ENCODE data around the gene MRPL50. TPM values are rescaled to one million over a fixed set of nuclear protein-coding genes. Genes with fewer than 3 reads are reported as not detected.

The MRPL50 gene
- 14.2 and 14.8 TPM in 2 replicates for total RNA-seq

- Mint-ChIP-seq H3K27me3 (ENCODE audit: low read depth) (no peaks in the 10 kb centered on the region), H3K27ac (peak within 1 kb of the TSS; percentile 96), H3K9me3 (peaks cover 43% of the 10 kb centered on the region), H3K4me1 (ENCODE audit: low read depth) (peaks cover 41% of the 10 kb centered on the region), H3K4me3 (ENCODE audit: low read depth) (peak within 1 kb of the TSS; percentile 94), H3K36me3 (ENCODE audit: low read depth) (peaks cover 77% of the 10 kb centered on the region)
- DNase-seq (ENCODE audit: low spot score), result peak; percentile 95
- intact Hi-C loops (cut with micrococcal nuclease), result loop anchor here (1.0 to 10.0 kb wide), 3 partner anchors 135 to 1043 kb away; partner anchors contain the start of genes RNF20 and TEX10
Observed at GRCh38 chr9:101398068-101398929, at the start of gene MRPL50, which contains the start of gene ZNF189. Gene MRPL50 (minus strand): TSS chr9:101398618. CDS start chr9:101398592, 26 bp downstream. Gene ZNF189 (plus strand): TSS chr9:101398851. CDS start chr9:101399157, 306 bp downstream.

GRCh38 chr9:101446732-101447131 lies 48.3 kb upstream of the MRPL50 start:
- no peak overlapping the region for H3K27ac Mint-ChIP-seq
- H3K27me3 Mint-ChIP-seq (ENCODE audit: low read depth), result peaks cover 47% of the 10 kb centered on the region
- H3K4me1 Mint-ChIP-seq (ENCODE audit: low read depth), result peaks cover 4% of the 10 kb centered on the region
- intact Hi-C loops (cut with micrococcal nuclease), result no loop called here
- DNase-seq (ENCODE audit: low spot score), result no peak
- no peaks in the 10 kb centered on the region for H3K9me3 Mint-ChIP-seq
- H3K36me3 Mint-ChIP-seq (ENCODE audit: low read depth), result no peaks in the 10 kb centered on the region
- no peak overlapping the region for H3K4me3 Mint-ChIP-seq (ENCODE audit: low read depth)

- H3K4me1 Mint-ChIP-seq (ENCODE audit: low read depth), result peaks cover 4% of the 10 kb centered on the region
- H3K27ac Mint-ChIP-seq, result no peak overlapping the region
- no peak for DNase-seq (ENCODE audit: low spot score)
- no peaks in the 10 kb centered on the region for H3K36me3 Mint-ChIP-seq (ENCODE audit: low read depth)
- intact Hi-C loops (cut with micrococcal nuclease), result no loop called here
- no peaks in the 10 kb centered on the region for H3K9me3 Mint-ChIP-seq
- peaks cover 40% of the 10 kb centered on the region for H3K27me3 Mint-ChIP-seq (ENCODE audit: low read depth)
- H3K4me3 Mint-ChIP-seq (ENCODE audit: low read depth), result no peak overlapping the region
Observed at GRCh38 chr9:101445353-101446029, 47.1 kb upstream of the MRPL50 start.

GRCh38 chr9:101443364-101443771 lies 45.0 kb upstream of the MRPL50 start:
- Mint-ChIP-seq H3K27me3 (ENCODE audit: low read depth) (peaks cover 26% of the 10 kb centered on the region), H3K4me3 (ENCODE audit: low read depth) (no peak overlapping the region), H3K9me3 (no peaks in the 10 kb centered on the region), H3K4me1 (ENCODE audit: low read depth) (no peaks in the 10 kb centered on the region), H3K27ac (no peak overlapping the region), H3K36me3 (ENCODE audit: low read depth) (no peaks in the 10 kb centered on the region)
- intact Hi-C loops (cut with micrococcal nuclease), result no loop called here
- no peak for DNase-seq (ENCODE audit: low spot score)

- Mint-ChIP-seq H3K27ac (no peak overlapping the region), H3K36me3 (ENCODE audit: low read depth) (no peaks in the 10 kb centered on the region), H3K4me1 (ENCODE audit: low read depth) (no peaks in the 10 kb centered on the region), H3K4me3 (ENCODE audit: low read depth) (no peak overlapping the region), H3K27me3 (ENCODE audit: low read depth) (peaks cover 23% of the 10 kb centered on the region), H3K9me3 (no peaks in the 10 kb centered on the region)
- intact Hi-C loops (cut with micrococcal nuclease), result no loop called here
- no peak for DNase-seq (ENCODE audit: low spot score)
Observed at GRCh38 chr9:101442736-101443135, 44.3 kb upstream of the MRPL50 start.

GRCh38 chr9:101442318-101442717 lies 43.9 kb upstream of the MRPL50 start:
- peaks cover 23% of the 10 kb centered on the region for H3K27me3 Mint-ChIP-seq (ENCODE audit: low read depth)
- no peaks in the 10 kb centered on the region for H3K9me3 Mint-ChIP-seq
- H3K27ac Mint-ChIP-seq, result no peak overlapping the region
- DNase-seq (ENCODE audit: low spot score), result no peak
- intact Hi-C loops (cut with micrococcal nuclease), result no loop called here
- H3K4me1 Mint-ChIP-seq (ENCODE audit: low read depth), result no peaks in the 10 kb centered on the region
- no peak overlapping the region for H3K4me3 Mint-ChIP-seq (ENCODE audit: low read depth)
- H3K36me3 Mint-ChIP-seq (ENCODE audit: low read depth), result no peaks in the 10 kb centered on the region

- Mint-ChIP-seq H3K27ac (no peak overlapping the region), H3K36me3 (ENCODE audit: low read depth) (no peaks in the 10 kb centered on the region), H3K27me3 (ENCODE audit: low read depth) (peaks cover 15% of the 10 kb centered on the region), H3K9me3 (no peaks in the 10 kb centered on the region), H3K4me1 (ENCODE audit: low read depth) (no peaks in the 10 kb centered on the region), H3K4me3 (ENCODE audit: low read depth) (no peak overlapping the region)
- DNase-seq (ENCODE audit: low spot score), result no peak
- intact Hi-C loops (cut with micrococcal nuclease), result no loop called here
Observed at GRCh38 chr9:101440714-101441230, 42.4 kb upstream of the MRPL50 start.

- Mint-ChIP-seq H3K4me3 (ENCODE audit: low read depth) (no peak overlapping the region), H3K4me1 (ENCODE audit: low read depth) (no peaks in the 10 kb centered on the region), H3K27ac (no peak overlapping the region), H3K27me3 (ENCODE audit: low read depth) (peaks cover 9% of the 10 kb centered on the region), H3K9me3 (no peaks in the 10 kb centered on the region), H3K36me3 (ENCODE audit: low read depth) (no peaks in the 10 kb centered on the region)
- intact Hi-C loops (cut with micrococcal nuclease), result no loop called here
- DNase-seq (ENCODE audit: low spot score), result no peak
Observed at GRCh38 chr9:101438523-101438922, 40.1 kb upstream of the MRPL50 start.

- Mint-ChIP-seq H3K4me1 (ENCODE audit: low read depth) (no peaks in the 10 kb centered on the region), H3K9me3 (no peaks in the 10 kb centered on the region), H3K27me3 (ENCODE audit: low read depth) (peaks cover 7% of the 10 kb centered on the region), H3K27ac (no peak overlapping the region), H3K36me3 (ENCODE audit: low read depth) (no peaks in the 10 kb centered on the region), H3K4me3 (ENCODE audit: low read depth) (no peak overlapping the region)
- intact Hi-C loops (cut with micrococcal nuclease), result no loop called here
- DNase-seq (ENCODE audit: low spot score), result no peak
Observed at GRCh38 chr9:101437806-101438232, 39.4 kb upstream of the MRPL50 start.

GRCh38 chr9:101435601-101436079 lies 37.2 kb upstream of the MRPL50 start, which contains the start of gene ALDOB:
Gene ALDOB (minus strand): TSS chr9:101435774. CDS start chr9:101430887, 4,887 bp downstream.
- H3K27me3 Mint-ChIP-seq (ENCODE audit: low read depth), result peaks cover 7% of the 10 kb centered on the region
- H3K27ac Mint-ChIP-seq, result no peak within 1 kb of the TSS
- intact Hi-C loops (cut with micrococcal nuclease), result no loop called here
- H3K4me3 Mint-ChIP-seq (ENCODE audit: low read depth), result no peak within 1 kb of the TSS
- no peaks in the 10 kb centered on the region for H3K36me3 Mint-ChIP-seq (ENCODE audit: low read depth)
- no peaks in the 10 kb centered on the region for H3K9me3 Mint-ChIP-seq
- DNase-seq (ENCODE audit: low spot score), result no peak
- H3K4me1 Mint-ChIP-seq (ENCODE audit: low read depth), result no peaks in the 10 kb centered on the region

GRCh38 chr9:101434998-101435397 lies 36.6 kb upstream of the MRPL50 start:
- peaks cover 7% of the 10 kb centered on the region for H3K27me3 Mint-ChIP-seq (ENCODE audit: low read depth)
- no peaks in the 10 kb centered on the region for H3K9me3 Mint-ChIP-seq
- H3K36me3 Mint-ChIP-seq (ENCODE audit: low read depth), result no peaks in the 10 kb centered on the region
- intact Hi-C loops (cut with micrococcal nuclease), result no loop called here
- H3K4me1 Mint-ChIP-seq (ENCODE audit: low read depth), result no peaks in the 10 kb centered on the region
- H3K27ac Mint-ChIP-seq, result no peak overlapping the region
- DNase-seq (ENCODE audit: low spot score), result no peak
- H3K4me3 Mint-ChIP-seq (ENCODE audit: low read depth), result no peak overlapping the region

- Mint-ChIP-seq H3K27ac (no peak overlapping the region), H3K9me3 (no peaks in the 10 kb centered on the region), H3K4me3 (ENCODE audit: low read depth) (no peak overlapping the region), H3K4me1 (ENCODE audit: low read depth) (no peaks in the 10 kb centered on the region), H3K36me3 (ENCODE audit: low read depth) (no peaks in the 10 kb centered on the region), H3K27me3 (ENCODE audit: low read depth) (peaks cover 7% of the 10 kb centered on the region)
- intact Hi-C loops (cut with micrococcal nuclease), result no loop called here
- no peak for DNase-seq (ENCODE audit: low spot score)
Observed at GRCh38 chr9:101433229-101433628, 34.8 kb upstream of the MRPL50 start.
